HG02763 (cell line): ENCODE results near the gene CYB5RL.
"Not testable (repeated sequence)": the region's sequence is repeated elsewhere in the genome, so short reads cannot be mapped to it uniquely, and the experiment has no call there.

Experiments
- ATAC-seq: cut with Tn5 transposase; IDR thresholded peaks from one replicate; pipeline ENCODE4 v1.9.1; 2021; ENCODE audit warnings: mild to moderate bottlenecking, moderate library complexity; ENCODE audit not compliant: unreplicated experiment

The CYB5RL gene

DNA sequence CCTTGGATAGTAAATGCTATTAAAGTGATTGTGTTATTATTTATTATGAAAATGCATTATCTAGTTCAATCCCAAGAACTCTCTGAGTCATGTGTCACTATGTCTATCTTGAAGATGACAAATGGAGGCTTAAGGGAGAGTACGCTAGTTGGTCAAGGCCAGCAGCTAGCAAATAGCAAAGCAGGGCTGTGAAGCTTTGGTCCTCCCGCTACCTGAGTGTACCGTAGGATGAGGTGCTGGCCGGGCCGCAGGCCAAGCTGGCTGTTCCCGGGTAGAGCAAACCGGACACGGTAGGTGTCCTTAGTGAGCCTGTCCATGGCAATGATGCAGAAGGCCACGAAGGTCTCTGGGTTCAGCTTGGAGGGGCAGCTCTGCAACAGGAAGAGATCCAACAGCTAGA lies 9.3 kb downstream of the CYB5RL start:
- ATAC-seq, result no peak

DNA sequence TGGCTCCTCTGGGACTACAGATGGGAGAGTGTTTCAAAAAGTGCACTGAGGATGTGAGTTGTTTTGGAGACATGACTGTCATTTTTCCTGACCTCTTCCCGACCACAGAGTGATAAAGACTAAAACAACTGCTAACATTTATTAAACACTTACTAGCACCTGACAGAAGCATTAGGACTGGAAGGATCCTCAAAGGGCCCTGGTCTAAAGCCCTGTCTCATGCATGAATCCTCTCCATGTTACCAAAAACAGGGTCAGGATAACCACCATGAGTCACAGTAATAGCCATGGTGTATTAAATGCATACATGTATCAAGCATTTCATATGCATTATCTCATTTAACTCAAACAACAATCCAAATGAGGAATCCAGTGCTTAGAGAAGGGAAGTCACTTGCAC lies 11.5 kb downstream of the CYB5RL start:
- ATAC-seq, result no peak

DNA sequence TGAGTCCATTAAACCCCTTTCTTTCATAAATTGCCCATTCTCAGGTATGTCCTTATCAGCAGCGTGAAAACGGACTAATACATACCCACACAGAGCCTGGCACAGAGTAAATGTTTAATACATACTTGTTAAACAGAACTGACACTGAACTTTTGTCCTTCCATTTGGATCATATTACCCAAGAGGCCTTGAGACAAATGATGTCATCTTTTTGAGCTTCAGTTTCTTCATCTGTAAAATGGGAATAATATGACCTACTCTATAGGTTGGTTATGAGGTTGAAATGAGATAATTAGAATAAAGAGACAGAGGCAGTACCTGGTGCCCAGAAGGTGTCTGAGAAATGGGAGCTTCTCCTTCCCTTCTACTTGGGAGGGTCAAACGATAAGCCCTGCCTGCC lies 13.8 kb downstream of the CYB5RL start:
- ATAC-seq, result no peak

DNA sequence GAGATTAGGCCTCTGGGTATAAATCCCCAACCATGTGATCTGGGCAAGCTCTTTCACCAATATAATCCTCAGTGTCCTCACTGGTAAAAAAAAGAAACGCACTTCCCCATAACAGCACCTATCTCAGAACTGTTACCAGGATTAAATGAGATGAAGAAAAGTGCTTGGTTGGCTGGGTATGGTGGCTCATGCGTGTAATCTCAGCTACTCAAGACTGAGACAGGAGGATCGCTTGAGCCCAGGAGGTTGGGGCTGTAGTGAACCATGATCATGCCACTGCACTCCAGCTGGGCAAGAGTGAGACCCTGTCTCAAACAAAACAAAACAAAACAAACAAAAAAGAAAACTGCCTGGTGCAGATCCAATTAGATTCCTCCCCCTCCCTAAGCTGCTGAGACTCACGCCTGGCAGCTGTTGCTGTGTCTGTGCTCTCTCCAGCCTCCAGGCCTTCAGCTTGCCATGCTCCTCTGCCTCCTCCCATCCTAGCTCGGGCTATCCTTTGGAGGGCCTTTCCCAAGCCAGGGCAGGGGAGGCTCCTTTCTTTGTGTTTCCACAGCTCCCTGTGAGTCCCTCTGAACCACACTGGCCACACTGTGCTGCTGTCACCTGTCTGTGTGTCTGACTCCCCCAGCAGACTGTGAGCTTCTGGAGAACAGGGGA lies 19.0 kb downstream of the CYB5RL start:
- no peak for ATAC-seq

DNA sequence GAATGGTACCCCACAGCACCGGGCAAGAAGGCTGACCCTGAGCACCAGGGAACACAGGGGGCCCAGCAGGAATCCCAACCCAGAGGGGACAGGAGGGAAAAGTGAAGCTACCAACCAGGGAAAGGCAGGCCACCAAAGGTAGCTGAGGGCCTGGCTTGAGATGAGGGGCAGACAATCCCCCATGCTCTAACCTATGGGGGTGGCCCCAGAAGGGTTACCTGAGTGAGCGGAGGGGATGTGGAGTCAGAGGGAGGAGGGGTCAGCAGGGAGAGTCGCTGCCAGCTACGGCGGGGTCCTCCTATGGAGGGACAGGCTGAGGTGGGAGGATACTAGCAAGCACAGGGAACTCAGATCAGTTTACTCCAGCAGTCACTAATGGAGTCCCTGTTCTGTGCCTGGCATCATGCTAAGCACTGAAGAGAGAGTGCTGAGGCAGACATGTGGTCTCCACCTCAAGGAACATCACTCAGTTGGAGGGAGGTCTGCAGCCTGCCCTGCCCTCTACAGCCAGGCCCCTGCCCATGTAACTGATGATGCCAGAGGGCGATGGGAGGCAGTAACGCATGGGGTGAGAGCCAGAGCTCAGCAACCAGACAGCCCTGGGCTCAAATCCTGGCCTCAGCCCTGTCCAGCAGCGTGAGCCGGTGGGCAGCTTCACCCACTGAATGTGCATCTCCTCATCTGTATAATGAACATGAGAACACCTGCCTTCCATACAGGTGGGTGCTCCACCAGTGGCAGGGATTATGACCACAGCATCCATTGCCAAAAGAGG lies 21.3 kb downstream of the CYB5RL start:
- ATAC-seq, result no peak

DNA sequence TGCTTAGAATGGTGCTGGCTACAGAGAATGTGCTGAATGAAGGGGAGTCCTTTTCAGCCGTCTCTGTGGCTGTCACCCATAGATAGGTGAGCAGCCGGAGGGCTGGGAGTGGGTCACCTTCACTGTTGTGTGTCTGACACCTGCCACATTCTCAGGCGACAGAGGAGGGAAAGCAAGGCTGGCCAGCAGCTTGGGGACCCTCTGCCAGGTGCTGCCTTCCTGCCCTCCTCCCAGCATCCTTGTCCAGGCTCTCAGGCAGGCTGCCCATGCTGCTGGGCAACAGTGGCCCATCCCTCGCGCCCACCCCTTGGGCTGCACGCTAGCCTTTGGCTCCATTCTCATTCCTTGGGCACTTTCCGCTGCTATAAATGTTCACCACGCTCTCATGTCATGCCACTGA lies 22.1 kb downstream of the CYB5RL start:
- no peak for ATAC-seq

DNA sequence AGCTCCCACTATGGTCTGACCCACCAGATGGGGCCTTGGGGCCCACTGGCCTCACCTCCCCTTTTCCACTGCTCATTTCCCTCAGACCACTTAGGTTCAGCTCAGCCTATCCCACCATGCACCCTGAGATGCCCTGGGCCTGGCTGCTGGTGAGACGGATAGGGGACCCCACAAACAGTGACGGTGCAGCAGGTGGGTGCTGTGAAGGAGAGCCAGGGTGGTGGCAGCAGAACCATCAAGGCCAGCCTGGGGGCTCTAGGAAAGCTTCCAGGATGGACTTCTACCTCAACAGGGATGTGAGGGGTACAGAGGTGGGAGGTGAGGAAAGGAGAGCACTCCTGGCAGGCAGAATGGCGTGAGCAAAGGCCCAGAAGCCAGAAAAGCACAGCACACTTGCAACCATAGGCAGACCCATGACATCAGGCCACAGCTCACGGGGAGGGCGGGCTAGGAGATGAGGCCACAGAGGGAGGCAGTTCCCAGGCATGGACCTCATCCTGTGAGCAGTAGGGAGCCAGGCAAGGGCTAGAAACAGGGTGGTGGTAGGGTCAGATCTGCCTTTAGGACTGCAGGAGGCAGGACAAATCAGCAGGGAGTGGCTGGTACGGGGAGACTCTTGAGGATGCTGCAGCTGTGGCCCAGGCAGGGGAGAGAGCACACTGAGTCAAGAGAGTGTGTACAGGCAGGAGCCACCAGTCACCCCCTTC lies 23.1 kb downstream of the CYB5RL start:
- no peak for ATAC-seq

DNA sequence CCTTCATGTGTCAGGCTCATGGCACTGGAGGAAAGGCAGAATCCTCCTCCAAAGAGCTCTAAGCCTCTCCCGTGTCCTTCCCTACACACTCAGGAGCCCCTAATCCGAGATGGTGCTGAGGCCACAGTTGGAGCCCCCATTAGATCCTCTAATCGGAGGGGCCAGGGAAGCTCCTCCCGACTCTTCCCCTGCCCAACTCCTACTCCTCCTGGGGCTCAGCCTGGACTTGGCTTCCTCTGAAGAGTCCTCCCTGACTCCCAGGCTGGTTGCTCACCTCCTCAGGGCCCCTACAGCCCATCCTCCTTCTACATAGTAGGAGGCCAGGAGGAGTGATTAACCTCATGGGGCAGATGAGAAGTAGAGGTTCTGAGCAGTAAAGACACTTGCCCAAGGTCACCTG lies 25.7 kb downstream of the CYB5RL start:
- no peak for ATAC-seq

DNA sequence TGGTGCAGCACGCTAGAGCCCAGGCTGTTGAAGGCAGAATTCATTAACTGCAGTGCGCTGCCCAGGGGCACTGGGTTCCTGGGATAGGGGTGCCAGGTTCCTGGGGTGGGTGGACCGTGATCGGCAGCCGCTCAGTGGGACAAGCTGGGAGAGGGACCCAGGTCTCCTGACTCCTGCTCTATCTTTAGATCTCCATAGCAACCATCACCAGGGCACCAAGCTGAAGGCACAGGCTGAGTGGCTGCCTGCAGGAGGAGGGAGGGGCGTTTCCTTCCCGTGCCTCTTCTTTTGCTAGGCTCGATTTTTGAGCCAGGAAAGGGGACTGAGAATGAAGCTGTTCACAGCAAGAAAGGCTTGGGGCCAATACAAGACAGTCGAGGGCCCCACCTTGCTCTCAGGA lies 26.1 kb downstream of the CYB5RL start:
- no peak for ATAC-seq

DNA sequence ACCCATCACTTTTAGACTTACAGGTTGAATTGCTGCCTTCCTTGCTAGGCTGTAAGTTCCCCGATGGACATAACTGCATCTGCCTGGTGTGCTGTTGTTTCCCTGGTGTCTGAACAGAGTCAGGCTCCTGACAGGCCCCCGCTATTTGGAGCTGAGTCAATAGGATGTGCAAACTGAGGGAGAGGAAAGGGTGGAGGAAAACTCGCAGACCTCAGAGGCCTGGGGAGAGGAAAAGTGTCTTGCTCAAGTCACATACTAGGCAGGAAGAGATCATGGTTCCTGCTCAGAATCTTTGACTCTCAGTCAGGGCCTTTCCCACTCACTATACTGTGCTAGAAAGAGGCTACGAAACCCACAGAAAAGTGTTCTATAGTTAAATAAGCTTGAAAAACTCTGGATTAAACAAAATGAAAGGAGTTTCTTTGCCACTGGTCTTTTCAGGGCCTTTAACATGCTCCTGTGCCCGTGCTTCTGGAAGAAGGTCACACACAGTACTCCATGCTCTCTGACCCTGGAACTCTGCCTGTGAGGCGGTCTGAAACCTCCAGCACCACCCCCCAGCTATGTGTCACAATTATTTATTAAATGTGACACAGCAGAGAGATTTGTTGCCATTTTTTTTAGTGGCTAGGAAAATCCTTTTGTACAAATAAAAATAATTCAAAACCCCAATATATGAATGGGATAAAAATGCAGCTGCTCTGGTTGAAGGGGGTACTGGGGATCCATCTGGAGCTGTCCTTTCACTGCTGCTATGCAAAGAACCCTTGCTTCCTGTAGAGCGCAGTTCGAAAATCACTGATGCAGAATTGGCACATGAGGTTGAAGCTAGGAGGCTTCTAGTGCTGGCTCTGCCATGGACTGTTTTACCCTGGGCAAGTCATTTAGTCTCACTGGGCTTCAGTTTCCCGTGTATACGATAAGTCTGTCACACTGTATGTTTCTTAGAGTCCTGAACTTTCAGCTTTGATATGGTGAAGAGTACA lies 26.9 kb downstream of the CYB5RL start:
- no peak for ATAC-seq

DNA sequence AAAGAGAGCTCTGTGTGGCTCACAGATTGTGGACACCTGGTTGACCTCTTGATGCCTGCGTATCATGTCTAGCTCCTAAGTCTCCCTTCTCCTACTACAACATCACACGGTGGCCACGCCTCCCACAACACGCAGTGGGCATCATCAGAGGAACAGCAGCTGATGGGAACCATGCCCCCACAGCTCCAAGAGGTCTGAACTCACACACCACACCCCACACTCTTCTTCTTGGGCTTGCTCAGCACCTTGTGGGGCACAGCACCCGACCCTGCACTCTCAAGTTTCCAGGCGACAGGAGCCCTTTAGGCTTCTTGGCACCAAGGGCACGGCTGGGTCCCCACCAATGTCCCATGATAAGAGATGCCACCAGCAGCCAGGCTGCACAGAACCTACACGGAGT lies 28.2 kb downstream of the CYB5RL start:
- no peak for ATAC-seq

DNA sequence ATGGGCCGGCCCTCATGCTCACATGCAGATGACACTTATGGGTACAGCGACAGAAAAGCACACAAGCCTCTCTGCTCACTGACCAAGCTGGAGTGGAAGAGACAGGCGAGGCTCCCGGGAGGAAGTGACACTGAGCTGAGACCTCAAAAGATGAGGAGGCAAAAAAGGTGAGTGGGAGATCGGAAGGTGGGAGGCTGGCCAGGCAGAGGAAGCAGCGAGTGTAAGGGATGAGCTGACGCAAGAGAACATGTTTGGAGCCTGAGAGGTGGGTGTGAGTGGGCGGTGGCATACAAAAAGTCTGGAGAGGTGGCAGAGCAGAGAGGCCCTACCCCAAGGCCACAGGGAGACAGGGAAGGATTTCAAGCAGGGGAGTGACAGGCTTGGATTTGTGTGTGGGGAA lies 28.8 kb downstream of the CYB5RL start:
- ATAC-seq, result no peak

DNA sequence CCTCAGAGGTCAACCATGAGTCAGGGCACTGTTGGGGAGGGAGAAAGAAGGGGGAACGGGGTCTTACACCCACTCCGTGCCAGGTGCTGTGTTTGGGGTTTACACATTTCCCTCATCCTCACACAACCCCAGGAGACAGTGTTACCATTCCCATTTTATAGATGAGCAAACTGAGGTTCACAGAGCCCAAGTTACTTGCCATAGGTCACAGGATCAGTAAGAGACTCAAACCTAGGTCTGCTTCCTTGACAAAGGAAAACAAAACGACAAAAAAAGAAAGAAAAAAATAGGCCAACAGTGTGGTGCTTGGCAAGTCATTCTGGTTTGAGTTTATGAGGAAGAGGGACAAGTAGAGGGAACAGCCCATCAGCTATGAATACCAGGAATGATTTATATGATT lies 30.8 kb downstream of the CYB5RL start:
- ATAC-seq, result no peak

DNA sequence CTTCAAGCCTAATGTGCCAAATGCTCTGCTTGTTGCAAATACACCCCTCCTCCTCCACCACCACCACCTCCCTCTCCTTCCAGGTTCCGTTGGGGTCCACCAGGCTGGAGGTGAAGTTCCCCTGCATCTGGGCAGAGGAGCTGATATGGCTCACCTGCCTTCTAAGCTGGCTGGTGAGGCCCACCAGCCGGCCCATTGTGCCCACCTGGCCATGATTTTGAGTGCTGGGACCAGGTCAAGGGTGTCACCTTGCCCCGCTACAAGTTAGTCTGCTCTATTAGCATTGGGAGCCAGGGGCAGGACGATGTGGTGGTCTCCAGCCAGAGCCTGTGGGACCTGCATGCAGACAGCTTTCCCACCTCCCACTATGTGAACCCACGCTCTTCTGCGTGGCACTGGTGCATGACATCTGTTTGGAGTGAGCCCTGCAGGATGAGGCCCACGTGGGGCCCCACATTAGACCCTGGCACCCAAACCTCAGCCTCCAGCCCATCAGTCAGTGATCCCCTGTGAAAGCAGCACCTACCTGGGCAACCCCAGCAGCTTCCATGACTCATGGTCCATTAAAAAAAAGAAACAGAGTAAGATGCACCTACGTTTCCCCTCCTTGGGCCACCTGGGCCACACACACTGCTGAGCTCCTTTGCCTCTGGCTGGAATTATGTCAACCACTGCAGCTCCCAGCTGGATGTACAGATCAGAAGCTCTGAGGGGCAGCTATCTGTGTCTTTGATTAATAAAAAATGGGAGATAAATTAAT lies 31.4 kb downstream of the CYB5RL start:
- ATAC-seq, result no peak

DNA sequence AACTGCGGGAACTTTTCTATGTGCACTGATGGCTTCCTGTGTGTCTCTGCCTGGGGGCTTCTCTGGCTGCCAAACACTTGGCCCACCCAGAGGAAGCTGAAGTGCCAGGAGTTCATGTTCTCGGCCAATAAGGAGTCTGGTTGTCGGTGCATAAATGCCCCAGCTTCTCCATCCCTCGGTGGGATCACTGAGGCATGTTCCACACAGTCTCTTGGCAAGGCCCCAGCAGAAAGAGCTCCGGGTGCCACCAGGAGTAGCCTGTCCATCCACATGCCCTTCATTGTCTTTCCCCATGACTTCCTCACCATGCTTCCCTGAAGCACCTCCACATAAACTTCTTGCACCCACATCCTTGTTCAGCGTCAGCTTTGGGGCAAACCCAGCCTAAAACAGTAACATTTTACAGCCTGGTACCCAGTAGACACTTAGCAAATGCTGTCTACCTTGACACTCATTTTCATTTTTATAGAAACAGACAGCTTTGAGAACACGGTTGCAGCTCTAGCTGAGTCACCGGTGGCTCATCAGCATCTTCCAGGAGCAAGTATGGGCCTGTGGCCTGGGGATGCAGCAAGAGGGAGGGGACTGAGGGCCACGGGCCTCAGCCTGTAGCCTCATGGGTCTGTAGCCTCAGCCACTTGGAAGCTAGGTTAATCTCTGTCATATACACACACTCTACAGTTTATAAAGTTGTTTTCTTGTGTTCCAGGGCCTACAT lies 32.2 kb downstream of the CYB5RL start:
- ATAC-seq, result no peak

DNA sequence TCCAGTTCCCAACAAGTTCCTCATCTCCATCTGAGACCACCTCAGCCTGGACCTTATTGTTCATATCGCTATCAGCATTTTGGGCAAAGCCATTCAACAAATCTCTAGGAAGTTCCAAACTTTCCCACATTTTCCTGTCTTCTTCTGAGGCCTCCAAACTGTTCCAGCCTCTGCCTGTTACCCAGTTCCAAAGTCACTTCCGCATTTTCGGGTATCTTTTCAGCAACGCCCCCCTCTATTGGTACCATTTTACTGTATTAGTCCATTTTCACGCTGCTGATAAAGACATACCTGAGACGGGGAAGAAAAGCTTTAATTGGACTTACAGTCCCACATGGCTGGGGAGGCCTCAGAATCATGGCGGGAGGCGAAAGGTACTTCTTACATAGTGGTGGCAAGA lies 33.5 kb downstream of the CYB5RL start:
- not testable (repeated sequence) for ATAC-seq

DNA sequence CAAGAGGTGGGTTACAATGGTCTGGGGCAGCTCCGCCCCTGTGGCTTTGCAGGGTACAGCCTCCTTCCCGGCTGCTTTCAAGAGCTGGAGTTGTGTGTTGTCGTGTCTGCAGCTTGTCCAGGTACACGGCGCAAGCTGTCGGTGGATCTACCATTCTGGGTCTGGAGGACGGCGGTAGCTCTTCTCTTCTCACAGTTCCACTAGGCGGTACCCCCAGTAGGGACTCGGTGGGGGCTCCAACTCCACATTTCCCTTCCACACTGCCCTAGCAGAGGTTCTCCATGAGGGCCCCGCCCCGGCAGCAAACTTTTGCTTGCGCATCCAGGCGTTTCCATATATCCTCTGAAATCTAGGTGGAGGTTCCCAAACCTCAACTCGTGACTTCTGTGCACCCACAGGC lies 34.7 kb downstream of the CYB5RL start:
- no peak for ATAC-seq

DNA sequence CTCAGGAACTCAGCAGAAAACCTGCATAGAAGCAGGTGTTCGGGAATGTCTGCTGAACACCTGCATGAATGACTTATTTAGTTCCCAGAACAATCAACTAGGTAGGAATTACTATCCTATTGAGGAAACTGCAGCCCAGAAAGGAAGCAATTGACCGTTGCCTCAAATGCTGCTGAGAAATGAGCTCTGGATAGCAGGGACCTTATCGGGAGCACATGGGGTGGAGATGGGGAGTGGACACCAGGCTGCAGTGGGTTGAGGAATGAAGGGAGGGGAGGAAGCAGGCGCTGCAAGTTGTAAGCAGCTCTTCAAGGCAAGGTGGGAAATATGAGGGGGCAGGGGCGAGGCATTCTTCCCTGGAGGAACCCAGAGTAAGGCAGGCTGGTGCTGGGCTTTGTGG lies 36.3 kb downstream of the CYB5RL start:
- ATAC-seq, result no peak

DNA sequence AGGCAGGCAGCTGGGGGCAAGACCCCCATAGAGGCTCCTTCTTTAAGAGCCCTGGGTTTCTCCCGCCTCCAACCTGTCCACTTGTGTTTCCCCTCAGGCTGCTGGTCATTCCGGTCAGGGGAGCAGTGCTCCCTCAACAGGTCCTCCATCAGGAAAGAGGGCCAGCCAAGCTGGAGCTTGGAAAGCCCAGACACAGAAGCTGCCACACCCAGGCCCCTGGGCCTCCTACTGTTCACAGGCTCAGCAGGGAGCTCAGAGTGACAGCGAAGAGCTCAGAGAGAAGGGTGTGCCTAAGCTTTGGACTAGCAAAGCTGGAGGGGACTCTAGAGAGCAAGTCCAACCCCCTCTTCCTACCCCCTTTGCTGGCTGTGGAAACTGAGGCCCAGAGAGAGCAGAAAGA lies 36.8 kb downstream of the CYB5RL start:
- ATAC-seq, result no peak
